Measurements from ENCODE around the gene DLK2.

DNA sequence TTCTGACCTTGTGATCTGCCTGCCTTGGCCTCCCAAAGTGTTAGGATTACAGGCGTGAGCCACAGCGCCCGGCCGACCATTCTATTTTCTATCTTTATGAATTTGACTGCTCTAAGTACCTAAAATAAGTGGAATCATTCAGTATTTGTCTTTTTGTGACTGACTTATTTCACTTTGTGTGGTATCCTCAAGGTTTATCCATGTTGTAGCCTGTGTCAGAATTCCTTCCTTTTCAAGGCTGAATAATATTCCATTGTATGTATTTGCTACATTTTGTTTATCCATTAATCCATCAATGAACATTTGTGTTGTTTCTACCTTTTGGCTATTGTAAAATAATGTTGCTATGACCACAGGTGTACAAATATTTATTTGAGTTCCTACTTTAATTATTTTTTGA is 17.2 kb upstream of the DLK2 start:
- no peak for TF ChIP-seq CTCF (IDR thresholded peaks at IDR 0.05; ENCODE audit: insufficient read depth, low read length, poor library complexity, severe bottlenecking)
- TF ChIP-seq EZH2phosphoT487 (conservative IDR thresholded peaks at IDR 0.05; ENCODE audit: low read length): no peak
